Mesenchymal stem cell (in vitro differentiated cells and primary cell): ENCODE data around the gene SPATA45. TPM values are rescaled to one million over a fixed set of nuclear protein-coding genes. Genes with fewer than 3 reads are reported as not detected.

ENCODE experiments used
- DNase-seq: peaks from one replicate; pipeline ENCODE4 v3.0.0-alpha.2; 2013
- H2AFZ ChIP-seq: one replicate; pipeline ENCODE4 v1.6.1; 2013; ENCODE audit warnings: low read depth, mild to moderate bottlenecking, control low read depth, inconsistent platforms, low read length, moderate library complexity
- H2AK5ac ChIP-seq: 2 replicates; pipeline ENCODE4 v1.6.1; 2013; ENCODE audit warnings: low read length, moderate library complexity, mild to moderate bottlenecking, inconsistent platforms; ENCODE audit not compliant: severe bottlenecking
- H2BK120ac ChIP-seq: one replicate; pipeline ENCODE4 v1.6.1; 2013; ENCODE audit warnings: low read depth, mild to moderate bottlenecking, inconsistent platforms, low read length, moderate library complexity
- H2BK12ac ChIP-seq, 2 experiments: one replicate each; pipeline ENCODE4 v1.6.1; 2013; ENCODE audit warnings: inconsistent platforms in 2 of 2, low read length in 2 of 2, mild to moderate bottlenecking in 2 of 2, moderate library complexity in 2 of 2, control low read depth in 1 of 2
- H2BK15ac ChIP-seq: one replicate; pipeline ENCODE4 v1.6.1; 2013; ENCODE audit warnings: mild to moderate bottlenecking, low read depth, inconsistent platforms; ENCODE audit not compliant: poor library complexity, severe bottlenecking
- H2BK5ac ChIP-seq: 2 replicates; pipeline ENCODE4 v1.6.1; 2013; ENCODE audit warnings: low read depth, mild to moderate bottlenecking, low read length, control low read depth, inconsistent platforms; ENCODE audit not compliant: poor library complexity, severe bottlenecking
- H3K14ac ChIP-seq, 2 experiments: one replicate each; pipeline ENCODE4 v1.6.1; 2013; ENCODE audit warnings: inconsistent platforms in 2 of 2, low read length in 2 of 2, control low read depth in 1 of 2, mild to moderate bottlenecking in 1 of 2, moderate library complexity in 1 of 2
- H3K18ac ChIP-seq, 2 experiments: one replicate each; pipeline ENCODE4 v1.6.1; 2013; ENCODE audit warnings: inconsistent platforms in 2 of 2, low read length in 2 of 2, control low read depth in 1 of 2, low read depth in 1 of 2, mild to moderate bottlenecking in 1 of 2
- H3K23ac ChIP-seq, 2 experiments: one replicate each; pipeline ENCODE4 v1.6.1; 2013; ENCODE audit warnings: inconsistent platforms in 2 of 2, low read length in 2 of 2, mild to moderate bottlenecking in 2 of 2, moderate library complexity in 2 of 2, control low read depth in 1 of 2
- H3K27ac ChIP-seq: 2 replicates; pipeline ENCODE4 v1.5.1; 2013; ENCODE audit warnings: mild to moderate bottlenecking, moderate library complexity, low read length, control low read depth, inconsistent platforms; ENCODE audit not compliant: poor library complexity, severe bottlenecking
- H3K27me3 ChIP-seq, 2 experiments: 2 replicates each; pipeline versions ENCODE4 v1.6.1 to v1.7.0; 2013; ENCODE audit warnings: low read length in 2 of 2, mild to moderate bottlenecking in 2 of 2, moderate library complexity in 2 of 2, control low read depth in 1 of 2, inconsistent platforms in 1 of 2; ENCODE audit not compliant: control insufficient read depth in 1 of 2, insufficient read depth in 1 of 2
- H3K36me3 ChIP-seq, 2 experiments: 2 replicates each; pipeline versions ENCODE4 v1.6.1 to v1.7.0; 2013; ENCODE audit warnings: low read length in 2 of 2, control low read depth in 1 of 2, inconsistent platforms in 1 of 2, low read depth in 1 of 2, mild to moderate bottlenecking in 1 of 2; ENCODE audit not compliant: insufficient read depth in 2 of 2, control insufficient read depth in 1 of 2
- H3K4ac ChIP-seq, 2 experiments: one replicate each; pipeline ENCODE4 v1.6.1; 2013; ENCODE audit warnings: inconsistent platforms in 2 of 2, low read length in 2 of 2, mild to moderate bottlenecking in 2 of 2, moderate library complexity in 2 of 2, control low read depth in 1 of 2, low read depth in 1 of 2
- H3K4me1 ChIP-seq: 2 replicates; pipeline ENCODE4 v1.6.1; 2013; ENCODE audit warnings: low read depth, low read length, control low read depth; ENCODE audit not compliant: control insufficient read depth, insufficient read depth
- H3K4me2 ChIP-seq: 2 replicates; pipeline ENCODE4 v1.6.1; 2013; ENCODE audit warnings: low read length, mild to moderate bottlenecking, inconsistent platforms; ENCODE audit not compliant: poor library complexity, severe bottlenecking
- H3K4me3 ChIP-seq, 2 experiments: 2 replicates each; pipeline versions ENCODE4 v1.5.1 to v1.7.0; 2013; ENCODE audit warnings: low read length in 2 of 2, mild to moderate bottlenecking in 2 of 2, control low read depth in 1 of 2, low read depth in 1 of 2; ENCODE audit not compliant: insufficient read depth in 1 of 2
- H3K79me1 ChIP-seq: replicated peaks from 2 replicates; pipeline ENCODE4 v1.6.1; 2013; ENCODE audit warnings: mild to moderate bottlenecking, control low read depth, low read length, inconsistent platforms; ENCODE audit not compliant: poor library complexity, severe bottlenecking
- H3K9ac ChIP-seq: 2 replicates; pipeline ENCODE4 v1.7.0; 2013; ENCODE audit warnings: mild to moderate bottlenecking, low read length, moderate library complexity
- H3K9me3 ChIP-seq: 2 replicates; pipeline ENCODE4 v1.7.0; 2013; ENCODE audit warnings: mild to moderate bottlenecking, low read length; ENCODE audit not compliant: control insufficient read depth
- H4K8ac ChIP-seq: one replicate; pipeline ENCODE4 v1.6.1; 2013; ENCODE audit warnings: inconsistent platforms, mild to moderate bottlenecking, low read length, moderate library complexity
- H4K91ac ChIP-seq: one replicate; pipeline ENCODE4 v1.6.1; 2013; ENCODE audit warnings: mild to moderate bottlenecking, low read length, inconsistent platforms
- WGBS: methylation state at CpG from one replicate; pipeline ENCODE4 v1.1.7; 2013; ENCODE audit warnings: mixed read lengths; 5-methylcytosine and 5-hydroxymethylcytosine counted together
- small RNA-seq: library from polyadenylated mRNA; stranded (forward); fragments of <200 nt; extraction: miRNeasy Mini kit (QIAGEN cat#:217004); gene quantifications from one replicate; pipeline ENCODE3, GENCODE V24; 2013; ENCODE audit warnings: low read depth

Gene SPATA45

GRCh38 chr1:212780759-212781158, 66.7 kb downstream of the SPATA45 start:
- H3K9me3 ChIP-seq: no peaks in the 10 kb centered on the region
- H2BK12ac ChIP-seq: no peak overlapping the region
- H3K14ac ChIP-seq: no peak overlapping the region
- H3K4me3 ChIP-seq: no peak overlapping the region
- H3K27ac ChIP-seq: no peak overlapping the region
- H3K9ac ChIP-seq: no peak overlapping the region
- H3K36me3 ChIP-seq: peaks cover 0 to 51% of the 10 kb centered on the region in 2 experiments
- no peak overlapping the region for H3K4me2 ChIP-seq
- no peaks in the 10 kb centered on the region for H3K27me3 ChIP-seq
- no peak overlapping the region for H2AK5ac ChIP-seq
- H2BK15ac ChIP-seq: no peak overlapping the region
- H3K23ac ChIP-seq: no peak overlapping the region
- H2BK120ac ChIP-seq: no peak overlapping the region
- no peak overlapping the region for H4K8ac ChIP-seq
- H3K79me1 ChIP-seq: peaks cover 3% of the 10 kb centered on the region
- no peaks in the 10 kb centered on the region for H3K4me1 ChIP-seq
- no peak overlapping the region for H2BK5ac ChIP-seq
- 96% methylated on average over 3 of the region's 3 CpGs for WGBS
- H2AFZ ChIP-seq: no peak overlapping the region
- no peak for DNase-seq
- no peak overlapping the region for H3K4ac ChIP-seq
- H4K91ac ChIP-seq: no peak overlapping the region
- no peak overlapping the region for H3K18ac ChIP-seq

Small RNA genes within 50 kb of the gene (small RNA-seq; reads per million reads assigned to genes)
- gene AC104333.1 (not detected), gene AC104333.2 (not detected)
